GM21717 (cell line): Measurements from ENCODE around the gene C9orf43.
A peak's percentile ranks its signal among the peaks of the same experiment; 100 is the strongest.
"Not testable (repeated sequence)": the region's sequence is repeated elsewhere in the genome, so short reads cannot be mapped to it uniquely, and the experiment has no call there.

Source experiments
- ATAC-seq: cut with Tn5 transposase; IDR thresholded peaks from one replicate; pipeline ENCODE4 v1.9.1; 2021; ENCODE audit warnings: mild to moderate bottlenecking, moderate library complexity; ENCODE audit not compliant: unreplicated experiment

Gene C9orf43

DNA sequence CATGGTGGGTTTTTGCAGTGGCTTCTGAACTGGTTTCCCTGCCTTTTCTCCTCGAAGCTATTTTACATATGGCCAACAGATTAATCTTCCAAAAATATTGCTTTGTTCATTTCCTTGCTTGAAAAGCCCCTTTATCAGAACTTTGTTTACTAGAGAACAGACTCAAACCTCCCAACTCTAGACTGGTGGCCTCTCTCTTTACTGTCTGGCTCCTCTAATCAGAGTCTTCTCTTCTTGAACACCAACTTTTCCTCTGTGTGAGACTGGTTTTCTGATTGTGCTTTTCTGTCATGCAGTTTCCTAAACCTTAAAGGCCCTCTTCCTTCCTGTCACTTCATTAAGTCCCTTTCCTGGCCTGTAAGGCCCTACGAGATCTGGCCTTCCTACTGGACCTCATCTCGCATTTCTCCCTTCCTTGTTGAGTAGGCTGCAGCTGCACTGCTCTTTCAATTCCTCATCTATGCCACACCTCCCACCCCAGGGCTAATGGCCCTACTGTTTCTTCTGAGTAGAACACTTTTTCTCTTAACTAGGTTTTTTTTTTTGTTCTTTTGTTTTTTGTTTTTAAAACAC lies 5.7 kb downstream of the C9orf43 start:
- ATAC-seq, result peak; percentile 94

DNA sequence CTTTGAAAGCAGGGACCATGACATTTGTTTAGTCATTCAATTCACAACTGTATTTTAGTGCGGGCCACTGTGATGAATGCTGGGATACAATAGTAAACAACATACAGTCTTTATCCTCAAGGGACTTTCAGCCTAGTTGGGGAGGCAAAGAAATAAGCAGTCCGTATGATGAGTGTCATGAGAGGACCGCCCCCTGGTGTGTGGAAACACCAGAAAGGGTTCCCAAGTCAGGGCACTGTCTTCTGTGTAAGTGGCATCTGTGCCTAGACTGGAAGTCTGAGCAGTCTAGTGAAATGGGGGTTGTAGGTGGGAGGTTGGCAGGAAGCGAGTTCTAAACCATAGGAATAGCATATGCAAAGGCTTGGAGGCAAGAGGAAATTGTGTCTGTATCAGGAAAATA lies 6.8 kb downstream of the C9orf43 start:
- no peak for ATAC-seq

DNA sequence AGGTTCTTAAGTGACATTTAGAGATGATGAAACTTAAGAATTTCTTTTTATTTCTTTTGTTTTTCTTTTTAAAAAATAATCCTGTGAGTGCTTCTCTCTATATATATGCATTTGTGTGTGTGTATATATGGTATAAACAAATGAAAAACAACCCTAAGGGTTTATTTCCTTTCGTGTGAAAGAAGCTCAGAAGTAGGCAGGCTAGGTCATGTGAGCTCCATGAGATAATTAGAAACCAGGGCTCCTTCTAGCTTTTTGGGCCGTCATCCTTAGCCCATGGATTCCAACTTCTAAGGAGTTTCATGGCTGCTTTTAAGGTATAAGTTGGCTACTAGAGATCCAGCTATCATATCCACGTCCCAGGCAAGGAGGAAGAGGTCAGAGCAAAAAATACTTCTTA lies 11.2 kb downstream of the C9orf43 start:
- no peak for ATAC-seq

DNA sequence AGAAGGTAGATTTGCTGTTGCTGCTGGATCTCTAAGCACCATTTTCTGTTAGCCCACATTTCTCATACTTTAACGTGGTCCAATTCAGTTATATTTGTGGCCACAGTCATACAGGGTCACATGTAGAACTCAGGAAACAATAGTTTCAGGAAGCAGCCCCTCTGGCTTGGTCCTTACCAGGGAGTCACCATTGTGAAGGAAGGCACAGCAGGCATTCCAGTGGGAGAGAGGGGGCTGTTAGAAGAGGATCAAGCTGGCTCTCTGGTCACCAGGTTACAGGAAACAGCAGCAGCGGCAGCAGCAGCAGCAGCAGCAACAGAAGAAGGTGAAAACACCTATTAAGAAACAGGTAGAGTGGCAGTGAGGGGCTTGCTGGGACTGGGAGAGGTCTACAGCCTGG lies 14.5 kb downstream of the C9orf43 start:
- ATAC-seq, result no peak

DNA sequence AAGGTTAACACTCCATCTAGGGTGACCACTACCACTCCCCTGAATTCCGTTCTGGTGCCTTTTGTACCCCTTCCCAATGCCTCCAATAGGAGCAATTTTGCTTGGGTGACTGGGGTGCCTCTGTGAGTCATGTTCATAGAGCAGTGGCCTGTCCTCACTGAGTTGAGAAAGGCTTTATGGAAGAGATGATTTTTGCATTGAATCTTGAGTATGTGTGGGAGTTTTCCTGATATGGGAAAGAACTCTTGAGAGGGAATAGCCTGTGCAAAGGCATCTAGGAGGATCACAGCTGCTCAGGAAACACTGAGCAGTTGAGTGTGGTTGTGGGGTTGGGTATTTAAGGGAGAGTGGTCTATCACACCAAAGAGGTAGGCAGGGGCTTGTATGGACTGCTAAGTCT lies 16.2 kb downstream of the C9orf43 start:
- no peak for ATAC-seq

DNA sequence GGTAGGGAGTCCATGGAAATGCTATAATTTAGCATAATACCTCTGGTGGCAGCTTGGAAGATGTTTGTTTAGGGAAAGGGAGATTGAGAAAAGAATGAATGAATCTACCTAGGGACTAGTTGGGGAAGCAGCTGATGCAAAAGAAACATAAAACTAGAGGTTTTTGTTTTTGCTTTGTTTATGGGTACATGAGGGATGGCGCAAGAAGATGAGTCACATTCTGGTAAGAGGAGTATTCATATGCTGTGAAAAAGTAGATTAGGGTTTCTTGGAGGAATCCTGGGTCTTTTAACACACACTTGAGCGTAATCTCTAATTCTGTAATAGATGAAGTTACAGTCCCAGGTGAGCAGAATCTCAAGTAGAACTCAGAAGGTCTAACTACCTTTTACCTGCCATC lies 17.1 kb downstream of the C9orf43 start:
- no peak for ATAC-seq

DNA sequence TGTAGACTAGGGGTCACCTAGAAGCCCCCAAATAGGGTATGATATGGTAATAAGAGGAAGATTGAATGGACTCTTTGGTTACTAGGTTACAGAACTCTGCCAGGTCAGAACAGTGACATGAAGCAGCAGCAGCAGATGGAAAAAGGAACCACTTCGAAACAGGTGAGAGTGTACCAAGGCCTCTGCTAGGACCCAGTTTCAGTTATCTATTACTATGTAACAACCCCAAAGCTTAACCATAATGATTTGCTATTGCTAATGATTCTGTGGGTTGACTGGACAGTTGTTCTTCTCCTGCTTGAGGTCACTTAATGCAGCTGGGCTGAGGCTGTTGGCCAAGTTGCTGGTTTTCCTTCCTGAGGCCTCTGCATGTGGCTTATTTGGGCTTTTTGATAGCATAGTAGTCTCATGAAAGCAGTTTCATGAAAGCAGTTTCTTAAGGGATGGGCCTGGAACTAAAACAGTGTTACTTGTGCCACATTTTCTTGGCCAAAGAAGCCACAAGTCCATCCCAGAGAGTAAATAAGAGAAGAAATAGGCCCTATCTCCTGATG lies 17.6 kb downstream of the C9orf43 start:
- no peak for ATAC-seq

DNA sequence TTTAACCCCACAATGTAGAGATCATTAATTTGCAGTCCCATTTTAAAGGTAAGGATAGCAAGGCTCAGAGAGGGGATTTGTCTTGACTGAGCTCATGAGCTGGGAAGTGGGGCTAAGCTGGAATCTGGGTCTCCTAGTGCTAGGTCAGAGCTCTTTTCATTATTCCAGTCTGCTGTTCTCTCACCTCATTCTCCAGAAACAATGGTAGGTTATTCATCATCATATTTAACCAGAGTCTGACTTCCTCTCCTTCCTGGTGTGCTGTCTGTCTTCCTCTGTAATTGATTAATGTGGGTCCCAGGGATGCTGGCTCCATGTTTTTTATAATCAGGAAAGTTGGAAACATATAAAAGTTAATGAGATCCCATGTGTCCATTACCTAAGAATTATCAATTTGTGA lies 20.6 kb downstream of the C9orf43 start:
- no peak for ATAC-seq

DNA sequence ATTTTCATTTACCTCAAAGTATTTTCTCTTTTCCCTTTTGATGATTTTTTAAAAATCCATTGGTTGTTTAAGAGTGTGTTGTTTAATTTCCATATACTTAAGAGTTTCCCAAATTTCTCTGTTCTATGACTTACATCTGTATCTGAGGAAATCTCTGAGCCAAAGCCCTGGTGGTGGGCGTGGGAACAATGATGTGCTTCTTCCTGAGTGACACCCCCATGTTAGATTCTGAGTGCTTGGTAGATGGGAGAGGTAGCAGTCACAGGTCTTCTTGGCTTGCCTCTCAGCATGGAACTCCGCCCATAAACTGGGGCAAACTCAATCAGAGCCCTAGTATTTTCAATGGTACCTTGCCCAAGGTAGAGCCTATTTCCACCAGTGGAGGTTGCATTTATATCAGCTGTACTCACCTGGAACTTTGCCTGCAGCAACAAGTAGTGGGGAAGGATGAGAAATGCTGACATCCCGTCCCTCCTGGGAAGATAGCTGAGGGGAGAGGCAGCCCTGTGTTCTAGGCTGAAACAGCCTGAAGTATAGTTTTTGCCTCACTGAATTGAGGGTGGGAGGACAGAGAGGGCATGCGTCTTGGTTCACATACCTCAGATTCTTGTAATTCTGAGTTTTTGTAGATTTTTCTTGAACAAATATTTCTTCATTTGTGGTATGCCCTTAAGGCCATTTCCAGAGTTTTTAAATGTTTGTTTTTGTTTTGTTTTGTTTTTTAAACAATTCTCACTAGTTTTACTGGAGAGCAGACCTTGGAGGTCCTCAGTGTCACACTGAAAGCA lies 26.4 kb downstream of the C9orf43 start:
- ATAC-seq, result no peak

DNA sequence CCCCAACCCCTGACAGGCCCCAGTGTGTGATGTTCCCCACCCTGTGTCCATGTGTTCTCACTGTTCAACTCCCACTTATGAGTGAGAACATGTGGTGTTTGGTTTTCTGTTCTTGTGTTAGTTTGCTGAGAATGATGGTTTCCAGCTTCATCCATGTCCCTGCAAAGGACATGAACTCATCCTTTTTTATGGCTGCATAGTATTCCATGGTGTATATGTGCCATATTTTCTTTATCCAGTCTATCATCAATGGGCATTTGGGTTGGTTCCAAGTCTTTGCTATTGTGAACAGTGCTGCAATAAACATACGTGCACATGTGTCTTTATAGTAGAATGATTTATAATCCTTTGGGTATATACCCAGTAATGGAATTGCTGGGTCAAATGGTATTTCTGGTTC lies 27.2 kb downstream of the C9orf43 start:
- ATAC-seq, result not testable (repeated sequence)

DNA sequence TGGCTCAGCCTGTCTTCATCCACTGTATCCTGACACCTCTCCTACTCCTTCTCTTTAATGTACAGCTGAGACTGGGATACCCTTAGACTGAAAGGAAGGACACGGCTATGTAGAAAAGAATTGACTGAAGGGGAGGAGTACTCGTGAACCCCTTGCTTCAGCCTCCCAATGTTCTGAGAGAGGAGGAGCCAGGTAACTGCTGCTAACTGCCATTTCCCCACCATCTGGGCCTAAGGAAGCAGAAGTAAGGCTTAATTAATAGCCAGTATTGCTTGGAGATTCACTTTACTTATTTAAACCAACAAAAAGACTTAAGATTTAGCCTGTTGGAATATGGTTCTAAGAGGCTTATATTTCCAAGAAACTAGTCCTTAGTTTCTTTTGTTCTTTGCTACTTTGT lies 34.2 kb downstream of the C9orf43 start:
- ATAC-seq, result no peak

DNA sequence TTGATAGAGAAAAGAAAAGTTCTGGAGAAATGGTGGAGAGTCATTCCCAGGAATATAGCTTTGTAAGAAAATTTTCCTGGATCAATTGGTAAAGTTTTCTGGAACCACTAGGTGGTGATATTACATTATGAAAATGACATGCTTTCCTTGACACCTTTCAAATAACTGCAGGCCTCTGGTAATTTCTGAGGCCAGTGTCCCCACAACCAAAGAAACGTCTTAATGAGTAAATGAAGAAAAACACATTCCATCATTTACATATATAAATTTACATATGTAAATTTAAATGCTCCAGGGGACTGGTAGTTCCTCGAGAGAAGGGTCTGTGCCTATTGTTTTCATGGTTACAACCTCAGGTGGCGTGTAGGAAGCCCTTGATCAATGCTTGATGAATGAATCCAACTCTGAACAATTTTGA lies 35.8 kb downstream of the C9orf43 start:
- ATAC-seq, result no peak

DNA sequence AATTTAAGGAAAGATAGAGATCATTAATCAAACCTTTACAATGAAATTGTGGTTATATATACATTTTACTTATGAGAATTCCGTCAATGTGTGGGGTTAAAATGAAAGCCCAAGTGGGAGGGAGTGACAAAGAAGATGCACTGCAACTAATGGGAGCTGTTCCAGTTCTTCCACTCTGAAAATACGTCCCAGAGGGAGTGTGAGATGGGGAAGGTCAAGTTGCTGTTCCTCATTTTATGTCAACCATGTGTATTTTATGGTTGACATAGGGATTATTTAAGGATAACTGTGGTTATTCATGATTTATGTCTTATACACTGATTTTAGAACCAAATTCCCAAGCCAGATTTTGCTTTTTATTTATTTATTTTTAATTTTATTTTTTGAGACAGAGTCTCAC lies 38.8 kb downstream of the C9orf43 start:
- no peak for ATAC-seq

DNA sequence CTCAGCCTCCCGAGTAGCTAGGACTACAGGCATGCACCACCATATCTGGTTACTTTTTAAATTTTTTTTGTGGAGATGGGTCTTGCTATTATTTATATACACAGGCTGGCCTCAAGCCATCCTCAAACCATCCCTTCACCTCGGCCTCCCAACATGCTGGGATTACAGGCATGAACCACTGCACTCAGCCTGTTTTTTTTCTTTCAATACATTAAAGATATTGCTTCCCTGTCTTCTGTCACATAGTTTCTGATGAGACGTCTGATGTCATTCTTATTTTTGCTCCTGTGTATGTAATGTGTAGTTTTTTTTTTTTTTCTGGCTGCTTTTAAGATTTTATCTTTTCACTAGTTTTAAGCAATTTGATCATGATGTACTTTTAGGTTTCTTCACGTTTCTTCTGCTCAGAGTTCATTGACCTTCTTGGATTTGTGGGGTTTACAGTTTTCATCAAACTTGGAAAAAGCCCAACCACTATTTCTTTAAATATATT lies 41.6 kb downstream of the C9orf43 start:
- ATAC-seq, result no peak

DNA sequence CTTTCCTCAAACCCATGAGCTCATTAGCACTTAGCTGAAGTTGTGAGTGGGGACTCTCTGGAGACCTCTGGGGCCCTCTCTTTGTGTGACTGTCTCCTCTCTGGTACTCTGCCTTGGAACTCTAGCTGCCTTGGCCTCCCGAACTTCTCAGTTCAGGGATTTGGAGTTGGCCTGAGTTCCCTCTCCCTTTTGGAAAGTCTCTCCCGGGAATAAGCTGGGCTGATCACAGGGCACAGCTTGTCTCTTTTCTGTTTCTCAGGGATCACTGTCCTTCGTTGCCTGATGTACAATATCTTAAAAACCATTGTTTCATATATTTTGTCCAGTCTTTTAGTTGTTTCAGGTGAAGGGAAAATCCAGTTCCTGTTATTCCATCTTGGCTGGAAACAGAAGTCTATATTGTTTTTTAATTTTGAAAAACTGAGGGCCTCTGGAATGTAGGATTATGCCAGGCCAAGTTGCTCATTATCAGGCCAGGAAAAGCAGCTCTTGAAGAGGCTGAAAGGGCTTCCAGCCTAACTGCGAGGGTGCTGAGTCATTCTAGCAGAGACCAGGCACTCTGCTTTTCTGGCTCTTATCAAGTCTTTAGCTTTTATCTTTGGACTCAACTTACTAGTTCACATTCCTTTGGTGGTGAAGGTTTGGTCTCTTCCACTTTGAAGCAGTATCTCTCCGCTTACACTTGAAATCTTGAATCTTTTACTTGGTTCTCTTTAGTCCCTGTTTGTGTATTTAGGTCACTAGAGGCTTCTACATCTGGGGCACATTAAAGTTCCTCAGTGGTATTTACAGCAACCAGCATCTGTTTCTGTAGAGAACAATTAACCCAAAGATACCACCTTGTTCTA lies 44.6 kb downstream of the C9orf43 start:
- ATAC-seq, result no peak

DNA sequence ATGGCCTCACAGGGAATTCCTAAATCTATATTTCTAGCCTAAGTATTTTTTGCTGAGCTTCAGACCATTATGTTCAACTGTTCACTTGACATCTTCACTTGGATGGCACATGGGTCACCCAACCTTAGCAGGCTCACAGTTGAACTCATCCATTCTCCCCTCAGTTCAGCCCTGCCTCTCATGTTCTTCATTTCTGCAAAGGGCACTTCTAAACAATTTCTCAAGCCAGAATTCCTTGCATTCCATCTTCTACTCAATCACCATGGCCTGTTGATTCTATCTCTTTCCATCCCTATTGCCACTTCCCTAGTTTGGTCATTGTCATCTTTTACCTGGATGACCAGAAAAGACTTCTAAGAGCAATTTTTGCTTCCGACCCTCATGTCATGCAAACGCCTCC lies 45.7 kb downstream of the C9orf43 start:
- no peak for ATAC-seq

DNA sequence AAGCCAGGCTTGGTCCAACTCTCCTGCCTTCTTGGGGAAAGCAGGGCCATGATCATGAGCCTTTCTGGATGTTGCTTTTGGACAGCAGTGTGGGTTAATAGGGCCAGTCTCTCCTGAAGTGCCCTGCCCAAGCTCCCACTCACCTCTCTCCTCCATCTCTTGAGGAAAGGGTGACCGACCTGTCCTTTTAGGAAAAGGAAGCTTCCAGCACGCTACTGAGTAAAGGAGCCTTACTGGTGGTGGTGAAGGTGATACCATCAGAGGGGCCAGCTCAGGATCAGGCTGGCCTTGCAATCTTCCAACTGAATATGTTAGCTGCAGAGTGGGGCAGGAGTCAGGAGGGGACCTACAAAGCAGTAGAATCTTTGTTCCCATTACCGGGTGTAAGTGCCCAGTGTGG lies 50.7 kb downstream of the C9orf43 start:
- ATAC-seq, result no peak

DNA sequence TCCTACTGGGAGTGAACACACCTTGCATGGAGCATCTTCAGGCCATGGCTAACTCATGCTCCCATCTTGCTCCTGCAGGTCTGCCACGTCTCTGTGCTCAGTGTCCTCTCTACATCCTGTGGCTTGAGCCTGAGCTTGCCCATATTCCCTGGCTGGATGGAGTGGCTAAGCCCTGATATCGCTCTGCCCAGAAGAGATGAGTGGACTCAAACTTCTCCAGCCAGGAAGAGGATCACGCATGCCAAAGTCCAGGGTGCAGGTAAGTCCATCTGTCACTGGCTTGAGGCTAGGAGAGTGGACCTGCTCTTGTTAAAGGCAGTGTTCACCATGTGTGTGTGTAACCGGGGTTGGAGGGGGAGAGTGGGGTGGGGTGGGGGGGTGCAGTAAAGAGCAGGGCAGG lies 51.4 kb downstream of the C9orf43 start:
- ATAC-seq, result no peak

DNA sequence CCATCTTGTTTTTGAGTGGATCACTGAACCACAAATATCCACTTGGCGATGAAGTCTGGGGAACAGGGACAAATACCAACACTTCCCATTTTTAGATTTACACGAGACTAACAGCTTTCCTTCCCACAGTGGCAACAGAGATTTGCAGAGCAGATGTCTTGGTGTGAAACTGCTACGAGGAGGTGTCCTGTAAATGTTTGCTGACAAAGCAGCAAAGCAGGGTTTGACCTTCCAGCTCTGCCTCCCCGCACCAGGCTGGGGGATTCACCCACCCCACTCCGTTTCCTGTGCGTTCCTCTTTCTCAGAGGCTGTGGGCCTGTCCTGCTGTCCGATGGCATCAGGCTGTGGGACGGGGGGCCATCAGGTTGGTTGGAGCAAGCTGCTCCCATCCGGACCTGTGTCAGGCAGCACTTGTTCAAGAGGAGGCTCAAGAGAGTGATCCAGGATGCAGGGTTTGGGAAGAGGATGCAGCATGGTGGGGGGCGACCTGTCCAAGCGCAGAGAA lies 52.3 kb downstream of the C9orf43 start:
- ATAC-seq, result no peak

DNA sequence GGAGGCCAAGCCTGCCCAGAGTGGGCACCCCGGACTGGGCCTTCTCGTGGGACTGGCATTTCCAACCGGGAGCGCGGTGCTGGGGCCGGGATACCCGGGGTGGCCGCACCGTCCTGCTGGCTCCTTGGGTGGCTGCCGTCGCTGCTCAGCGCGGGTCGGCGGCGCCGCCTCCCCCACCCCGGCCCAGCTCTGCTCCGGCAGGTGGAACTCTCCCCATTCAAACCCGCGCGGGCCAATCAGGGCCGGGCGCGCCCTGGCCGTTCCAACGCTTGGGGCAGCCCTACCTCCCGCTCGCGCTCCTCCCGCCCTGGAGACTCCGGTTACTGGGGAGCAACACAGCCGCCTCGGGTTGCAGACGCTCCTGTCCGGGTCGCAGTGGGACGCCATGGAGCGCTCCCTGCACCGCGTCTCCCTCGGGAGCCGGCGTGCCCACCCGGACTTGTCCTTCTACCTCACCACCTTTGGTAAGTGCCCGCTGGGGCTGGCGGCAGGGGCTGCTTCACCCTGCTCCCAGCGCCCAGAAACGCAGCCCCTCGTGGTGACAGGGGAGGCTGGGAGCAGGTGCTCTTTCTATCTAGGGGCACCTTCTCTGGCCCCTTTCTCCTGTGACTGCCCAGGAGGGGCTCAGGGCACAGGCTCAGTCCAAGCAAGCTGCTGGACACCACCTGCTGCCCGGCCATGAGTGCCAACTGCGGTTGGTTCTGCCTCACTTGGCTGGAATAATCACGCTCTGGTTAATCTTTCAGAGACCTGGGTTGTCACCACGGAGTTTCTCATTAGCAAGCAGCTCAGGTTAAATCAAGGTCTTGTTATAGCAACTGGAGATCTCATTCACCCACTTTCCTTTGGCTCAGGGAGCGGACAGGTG lies 53.1 kb downstream of the C9orf43 start, which contains the start of gene RGS3:
RGS3 (plus strand) TSS at position 310 of the 868 bp plus-strand sequence; CDS start at position 386, 76 bp downstream.
- ATAC-seq, result no peak
